Epithelial cell of esophagus (primary cell): ENCODE measurements around the gene MRPL36.

Source experiments
- DNase-seq: peaks from one replicate; pipeline ENCODE4 v3.0.0; 2010; ENCODE audit warnings: low read depth
- H3K4me3 ChIP-seq: 2 replicates; pipeline ENCODE4 v1.5.1; 2011; ENCODE audit warnings: mild to moderate bottlenecking, low read length, control low read depth
- TF ChIP-seq, protein P1 (sequence below): IDR thresholded peaks from 2 replicates; pipeline ENCODE4 v1.5.1; 2011; ENCODE audit warnings: low read depth, mild to moderate bottlenecking, low read length, control low read depth, inconsistent platforms; ENCODE audit not compliant: insufficient read depth; ENCODE audit errors: missing control alignments

Gene MRPL36

DNA sequence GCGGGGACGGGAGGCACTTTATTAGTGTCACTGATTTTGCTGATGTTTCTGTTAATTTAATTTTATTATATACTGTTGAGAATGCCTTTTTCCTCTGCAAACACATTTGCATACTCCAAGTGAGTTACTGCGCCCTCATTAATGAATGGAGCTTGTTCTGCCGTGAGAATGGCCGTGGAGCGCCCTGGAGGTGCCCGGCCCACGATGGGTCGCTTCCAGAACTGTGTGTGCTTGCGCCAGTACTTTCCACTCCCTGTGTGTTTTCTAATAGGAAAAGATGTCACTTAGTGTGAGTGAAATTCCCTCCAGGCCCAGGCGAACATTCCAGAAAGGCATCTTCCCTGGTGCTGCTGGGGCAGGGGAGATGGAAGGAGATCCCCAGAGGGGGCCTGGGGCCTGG lies 31.6 kb upstream of the MRPL36 start:
- no peak overlapping the region for H3K4me3 ChIP-seq
- TF ChIP-seq, protein P1, sequence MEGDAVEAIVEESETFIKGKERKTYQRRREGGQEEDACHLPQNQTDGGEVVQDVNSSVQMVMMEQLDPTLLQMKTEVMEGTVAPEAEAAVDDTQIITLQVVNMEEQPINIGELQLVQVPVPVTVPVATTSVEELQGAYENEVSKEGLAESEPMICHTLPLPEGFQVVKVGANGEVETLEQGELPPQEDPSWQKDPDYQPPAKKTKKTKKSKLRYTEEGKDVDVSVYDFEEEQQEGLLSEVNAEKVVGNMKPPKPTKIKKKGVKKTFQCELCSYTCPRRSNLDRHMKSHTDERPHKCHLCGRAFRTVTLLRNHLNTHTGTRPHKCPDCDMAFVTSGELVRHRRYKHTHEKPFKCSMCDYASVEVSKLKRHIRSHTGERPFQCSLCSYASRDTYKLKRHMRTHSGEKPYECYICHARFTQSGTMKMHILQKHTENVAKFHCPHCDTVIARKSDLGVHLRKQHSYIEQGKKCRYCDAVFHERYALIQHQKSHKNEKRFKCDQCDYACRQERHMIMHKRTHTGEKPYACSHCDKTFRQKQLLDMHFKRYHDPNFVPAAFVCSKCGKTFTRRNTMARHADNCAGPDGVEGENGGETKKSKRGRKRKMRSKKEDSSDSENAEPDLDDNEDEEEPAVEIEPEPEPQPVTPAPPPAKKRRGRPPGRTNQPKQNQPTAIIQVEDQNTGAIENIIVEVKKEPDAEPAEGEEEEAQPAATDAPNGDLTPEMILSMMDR: no peak
- no peak for DNase-seq

DNA sequence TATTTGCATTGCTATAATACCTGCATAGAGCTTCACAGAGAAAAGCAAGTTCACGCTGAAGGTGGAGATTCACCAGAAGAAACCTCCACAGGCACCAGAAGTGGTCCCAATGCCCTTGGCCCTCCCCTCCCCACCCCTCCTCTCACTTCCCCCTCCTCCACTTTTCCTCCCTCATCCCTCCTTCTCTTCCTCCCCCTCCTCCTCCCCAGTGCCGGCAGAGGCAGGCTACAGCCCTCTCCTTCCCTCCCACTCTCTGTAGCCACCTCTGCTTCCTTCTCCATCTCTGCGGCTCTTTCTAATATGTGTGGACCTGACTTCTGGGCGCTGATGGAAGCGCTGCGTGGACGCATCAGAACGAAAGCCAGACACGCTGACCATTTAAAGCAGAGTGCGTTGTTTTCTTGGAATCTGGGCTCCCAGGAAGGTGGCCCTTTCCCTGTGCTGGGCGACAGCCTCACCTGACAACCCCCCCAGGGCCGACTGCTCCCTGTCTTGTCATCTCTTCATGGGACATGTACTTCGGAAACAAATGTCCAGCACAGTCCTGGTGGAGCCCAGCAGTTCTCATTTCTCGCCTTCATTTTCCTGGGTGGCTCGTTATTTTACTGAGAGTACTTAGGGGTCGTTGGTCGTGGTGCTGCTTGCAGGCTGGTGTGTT lies 31.1 kb upstream of the MRPL36 start:
- H3K4me3 ChIP-seq: no peak overlapping the region
- TF ChIP-seq, protein P1: no peak
- no peak for DNase-seq

DNA sequence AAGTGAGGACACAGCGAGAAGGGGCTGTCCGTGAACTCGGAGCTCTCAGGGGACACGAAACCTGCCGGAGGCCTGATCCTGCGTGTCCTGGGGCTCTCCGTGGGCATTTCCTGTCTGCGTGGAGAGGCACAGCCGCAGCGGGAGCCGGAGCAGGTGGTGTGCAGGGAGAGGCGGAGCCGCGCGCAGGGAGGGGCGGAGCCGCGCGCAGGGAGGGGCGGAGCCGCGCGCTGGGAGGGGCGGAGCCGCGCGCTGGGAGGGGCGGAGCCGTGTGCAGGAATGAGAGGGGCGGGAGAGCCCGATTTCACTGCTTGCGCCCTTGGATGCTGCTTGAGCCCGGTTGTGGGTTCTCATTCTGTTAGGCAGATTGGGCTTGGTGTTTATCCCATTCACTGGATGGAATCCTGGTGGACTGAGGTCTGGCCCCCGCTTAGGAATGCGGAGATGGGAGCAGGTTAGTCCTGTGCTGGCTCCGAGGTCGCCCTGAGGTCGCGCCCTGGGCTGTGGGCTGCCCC lies 28.3 kb upstream of the MRPL36 start:
- H3K4me3 ChIP-seq: no peak overlapping the region
- TF ChIP-seq, protein P1: no peak
- DNase-seq: no peak

DNA sequence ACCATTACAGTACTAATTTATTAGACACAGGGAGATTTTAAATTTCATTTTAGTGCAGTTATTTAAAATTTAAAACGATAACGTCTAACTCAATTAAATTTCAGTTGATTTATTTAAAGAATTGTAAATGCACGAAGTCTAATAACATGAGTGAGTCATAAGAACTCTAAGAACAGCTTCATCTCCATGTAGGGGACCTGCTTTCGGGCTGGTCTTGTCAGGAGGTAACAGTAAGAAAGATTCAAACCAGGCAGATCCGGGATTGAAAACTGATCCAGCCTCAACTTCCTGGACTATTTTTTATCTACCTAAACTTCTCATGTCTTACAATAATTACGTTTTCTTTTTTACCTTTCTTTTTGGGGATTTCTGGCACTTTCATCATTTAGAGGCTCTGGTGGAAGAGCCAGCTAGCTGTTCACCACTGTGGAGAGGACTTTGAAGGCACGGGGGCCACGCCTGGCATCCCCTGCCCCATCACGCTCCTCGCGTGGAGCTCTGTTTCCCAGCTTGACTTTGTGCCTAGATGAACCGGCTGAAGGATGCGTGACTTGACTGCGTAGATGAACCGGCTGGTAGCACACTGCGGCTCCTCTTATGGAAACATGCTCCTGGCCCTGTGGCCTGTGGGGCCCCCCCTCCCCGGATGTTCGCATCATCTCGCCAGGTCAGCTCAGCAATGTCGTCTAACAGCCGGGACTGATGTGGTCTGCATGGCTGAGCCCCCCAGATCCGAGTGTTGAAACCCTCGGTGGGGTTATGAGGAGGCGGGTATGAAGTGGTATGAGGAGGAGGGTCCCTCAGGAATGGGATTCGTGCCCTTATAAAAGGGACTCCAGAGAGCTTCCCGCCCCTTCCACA lies 27.6 kb upstream of the MRPL36 start:
- TF ChIP-seq, protein P1: no peak
- H3K4me3 ChIP-seq: no peak overlapping the region
- no peak for DNase-seq

DNA sequence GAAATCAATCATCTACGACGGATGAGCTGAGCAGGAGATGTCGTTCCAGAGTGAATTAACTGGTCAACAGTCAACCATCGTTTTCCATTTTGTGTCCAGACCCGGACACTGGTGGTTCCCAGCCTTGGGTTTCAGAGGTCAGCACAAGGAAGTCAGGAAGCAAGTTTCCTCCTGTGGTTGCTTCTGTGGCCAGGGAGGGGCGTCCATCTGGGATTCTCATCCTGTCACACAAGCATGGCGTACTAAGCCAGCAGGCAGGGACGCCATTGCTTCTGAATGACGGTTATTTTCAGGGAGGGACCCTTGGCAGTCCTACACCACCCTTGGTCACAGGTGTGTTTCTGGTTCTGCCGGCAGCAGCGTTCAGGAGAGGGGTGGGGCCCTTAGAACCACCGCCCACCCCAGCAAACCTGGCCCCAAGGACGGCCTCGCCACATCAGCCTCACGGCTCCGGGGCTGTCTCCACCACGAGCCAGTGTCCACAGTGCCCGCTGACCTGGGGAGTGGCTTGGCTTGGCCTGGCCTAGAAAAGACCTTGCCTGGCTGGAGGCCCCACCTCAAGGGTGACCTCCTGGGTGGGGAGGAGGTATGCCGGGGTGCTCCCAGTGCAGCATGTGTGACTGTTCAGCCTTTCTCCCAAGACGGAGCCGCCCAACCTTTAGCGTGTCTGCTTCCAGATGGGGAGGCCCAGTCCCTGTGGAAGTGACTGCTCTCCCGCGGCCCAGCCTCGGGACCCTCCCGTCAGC lies 26.8 kb upstream of the MRPL36 start:
- H3K4me3 ChIP-seq: no peak overlapping the region
- DNase-seq: no peak
- TF ChIP-seq, protein P1: no peak

DNA sequence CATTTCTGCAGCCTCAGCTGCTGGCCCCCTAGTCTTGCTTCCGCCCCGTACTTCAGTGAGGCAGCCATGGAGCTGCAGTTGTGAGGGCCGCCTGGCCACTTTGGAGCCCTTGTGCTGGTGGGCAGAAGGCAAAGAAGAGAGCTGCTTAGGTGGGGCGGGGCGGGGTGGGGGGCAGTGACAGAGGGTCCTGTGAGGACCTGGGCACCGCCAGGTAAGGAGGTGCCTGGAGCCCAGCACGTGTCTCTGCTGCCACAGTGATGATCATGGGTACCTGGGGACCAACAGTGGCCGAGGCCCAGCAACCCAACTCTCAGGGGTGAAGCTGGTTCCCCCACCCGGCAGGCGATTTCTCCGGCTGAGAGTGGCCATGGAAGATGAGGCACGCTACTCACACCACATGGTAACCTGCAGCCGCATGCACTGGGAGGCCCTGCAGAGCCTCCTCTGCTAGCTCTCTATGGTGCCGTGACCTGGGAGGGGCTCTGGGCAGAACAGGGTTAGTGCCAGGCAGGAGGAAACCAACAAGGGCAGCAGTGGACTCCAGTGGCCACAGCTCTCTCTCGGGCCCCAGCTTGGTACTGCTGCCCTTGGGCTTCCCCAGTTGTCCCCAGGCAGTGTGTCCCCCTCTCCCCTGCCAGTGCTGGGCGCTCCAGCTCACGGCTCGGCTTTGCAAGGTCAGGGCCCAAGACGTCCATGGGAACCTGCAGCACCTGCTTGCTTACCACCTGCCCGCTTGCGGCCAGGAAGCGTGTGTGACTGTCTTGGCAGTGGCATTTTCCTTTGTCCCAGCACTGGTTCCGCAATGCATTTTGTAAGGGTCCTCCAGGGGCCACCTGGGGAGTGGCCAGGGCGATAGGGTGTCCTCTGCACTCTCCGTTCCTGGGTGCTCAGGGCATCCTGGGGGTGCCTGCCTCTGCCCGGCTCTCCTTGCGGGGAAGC lies 25.5 kb upstream of the MRPL36 start:
- TF ChIP-seq, protein P1: no peak
- H3K4me3 ChIP-seq: no peak overlapping the region
- DNase-seq: no peak
